Fibroblast of pulmonary artery (primary cell): Measurements from ENCODE around the gene TTLL5.

Experiments
- DNase-seq: peaks from one replicate; pipeline ENCODE4 v3.0.0-alpha.2; 2010; ENCODE audit warnings: low read depth
- H3K4me3 ChIP-seq: replicated peaks from 2 replicates; pipeline ENCODE4 v1.5.1; 2011; ENCODE audit warnings: low read depth, mild to moderate bottlenecking, control low read depth, low read length, moderate library complexity
- CTCF ChIP-seq: IDR thresholded peaks from 2 replicates; pipeline ENCODE4 v1.5.1; 2011; ENCODE audit warnings: mild to moderate bottlenecking, control low read depth, low read length, inconsistent platforms; ENCODE audit errors: missing control alignments

TTLL5 gene

GRCh38 chr14:75933712-75934296 is 272.8 kb downstream of the TTLL5 start:
- no peak for DNase-seq
- no peak for TF ChIP-seq CTCF
- no peak overlapping the region for H3K4me3 ChIP-seq

DNA sequence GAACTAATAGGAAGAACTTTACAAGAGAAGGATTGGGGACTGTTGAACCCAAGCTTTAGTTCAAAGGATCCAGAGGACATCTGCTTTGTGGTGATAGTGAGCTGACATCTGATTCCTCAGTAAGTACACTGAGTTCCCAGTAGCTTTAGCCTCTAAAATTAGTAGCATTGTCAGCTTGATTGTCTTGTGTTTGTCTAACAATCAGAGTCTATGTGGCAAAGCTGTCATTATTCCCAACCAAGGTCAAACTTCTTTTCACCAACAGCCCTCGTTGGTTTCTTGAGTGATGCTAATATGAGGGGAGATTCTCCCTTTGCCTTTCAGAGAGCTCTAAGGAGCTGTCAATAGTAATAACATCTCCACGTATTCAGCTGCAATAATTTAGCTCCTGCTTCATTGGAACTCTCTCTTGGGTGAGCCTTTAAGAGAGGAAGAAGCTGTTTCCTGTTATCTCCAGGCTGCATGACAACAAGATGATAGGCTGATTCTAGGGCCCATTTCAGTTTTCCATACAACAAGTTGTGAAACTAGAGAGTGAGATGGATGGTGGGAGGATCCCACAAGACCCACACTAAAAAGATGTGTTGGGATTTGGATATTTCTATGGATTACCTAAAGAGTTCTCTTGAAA is 274.1 kb downstream of the TTLL5 start:
- no peak for DNase-seq
- no peak for TF ChIP-seq CTCF
- H3K4me3 ChIP-seq: no peak overlapping the region

GRCh38 chr14:75939200-75939599 is 278.2 kb downstream of the TTLL5 start:
- no peak for DNase-seq
- no peak for TF ChIP-seq CTCF
- no peak overlapping the region for H3K4me3 ChIP-seq

DNA sequence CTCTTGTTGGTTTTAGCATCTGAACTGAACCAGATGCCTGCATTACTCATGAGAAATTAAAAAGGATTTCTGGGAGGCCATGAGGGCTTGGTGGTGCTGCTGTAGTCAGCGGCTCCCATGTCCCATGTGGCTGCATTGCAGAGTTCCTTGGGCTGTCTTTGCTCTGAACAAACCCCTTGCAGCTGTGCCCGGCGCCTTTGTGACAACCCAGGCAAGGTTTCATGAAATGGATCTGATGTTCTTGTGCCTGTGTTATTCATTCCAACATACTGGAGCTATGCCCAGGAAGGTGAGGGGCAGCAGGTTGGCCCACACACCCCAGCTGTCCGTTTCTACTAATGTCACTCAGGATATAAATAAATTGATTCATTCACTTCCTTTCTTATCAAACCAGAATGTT is 280.0 kb downstream of the TTLL5 start:
- H3K4me3 ChIP-seq: no peak overlapping the region
- no peak for TF ChIP-seq CTCF
- DNase-seq: peak; percentile 3

- TF ChIP-seq CTCF: no peak
- DNase-seq: no peak
- H3K4me3 ChIP-seq: no peak overlapping the region
Observed at GRCh38 chr14:75944607-75945241, 283.7 kb downstream of the TTLL5 start.

GRCh38 chr14:75946785-75947184 is 285.7 kb downstream of the TTLL5 start:
- H3K4me3 ChIP-seq: no peak overlapping the region
- no peak for TF ChIP-seq CTCF
- DNase-seq: no peak
